ENCODE data around the gene MORC3.
"Not testable (repeated sequence)": the region's sequence is repeated elsewhere in the genome, so short reads cannot be mapped to it uniquely, and the experiment has no call there.

Gene MORC3

GRCh38 chr21:36375994-36376393 lies 56.0 kb downstream of the MORC3 start:
- Histone ChIP-seq H3K27ac (no peak overlapping the region), H3K4me3 (no peak overlapping the region)

- no peak overlapping the region for H3K27ac ChIP-seq
- no peak overlapping the region for H3K4me3 ChIP-seq
Measured at GRCh38 chr21:36377391-36377842, 57.4 kb downstream of the MORC3 start.

- Histone ChIP-seq H3K4me3 (no peak overlapping the region), H3K27ac (no peak overlapping the region)
Measured at GRCh38 chr21:36379251-36379650, 59.3 kb downstream of the MORC3 start.

- H3K27ac ChIP-seq: no peak overlapping the region
- H3K4me3 ChIP-seq: no peak overlapping the region
Measured at GRCh38 chr21:36381841-36382589, 62.0 kb downstream of the MORC3 start.

- H3K27ac ChIP-seq: not testable (repeated sequence)
Measured at GRCh38 chr21:36382722-36383121, 62.7 kb downstream of the MORC3 start.

GRCh38 chr21:36384885-36385232 lies 64.9 kb downstream of the MORC3 start:
- Histone ChIP-seq H3K4me3 (peak overlapping the region in 6 of 7 experiments; percentile 49 to 87 (median 68)), H3K27ac (no peak overlapping the region)

More at GRCh38 chr21:36382722-36383121, 62.7 kb downstream of the MORC3 start:
- not testable (repeated sequence) for H3K4me3 ChIP-seq

- peak within 1 kb of the TSS; percentile 49 to 87 (median 73) for H3K4me3 ChIP-seq
- peak within 1 kb of the TSS in 18 of 21 experiments; percentile 23 to 90 (median 66) for H3K27ac ChIP-seq
Measured at GRCh38 chr21:36385233-36386030, 65.4 kb downstream of the MORC3 start, which contains the start of gene CHAF1B. Gene CHAF1B, plus strand, starts transcription at chr21:36385392. Its CDS starts 745 bp downstream, at chr21:36386137.

- H3K27ac ChIP-seq: peak overlapping the region in 9 of 21 experiments; percentile 31 to 90 (median 73)
- H3K4me3 ChIP-seq: peak overlapping the region; percentile 49 to 87 (median 73)
Measured at GRCh38 chr21:36386031-36386642, 66.1 kb downstream of the MORC3 start.

- Histone ChIP-seq H3K4me3 (no peak overlapping the region), H3K27ac (no peak overlapping the region)
Measured at GRCh38 chr21:36388096-36388495, 68.1 kb downstream of the MORC3 start.

GRCh38 chr21:36388835-36389234 lies 68.8 kb downstream of the MORC3 start:
- Histone ChIP-seq H3K4me3 (no peak overlapping the region), H3K27ac (no peak overlapping the region)

- H3K27ac ChIP-seq, H3K4me3 ChIP-seq: not testable (repeated sequence)
Measured at GRCh38 chr21:36391649-36392048, 71.7 kb downstream of the MORC3 start.

- no peak overlapping the region for H3K27ac ChIP-seq
- no peak overlapping the region for H3K4me3 ChIP-seq
Measured at GRCh38 chr21:36395353-36396111, 75.5 kb downstream of the MORC3 start.

- H3K4me3 ChIP-seq: no peak overlapping the region
- no peak overlapping the region for H3K27ac ChIP-seq
Measured at GRCh38 chr21:36396325-36396724, 76.3 kb downstream of the MORC3 start.

GRCh38 chr21:36396971-36397370 lies 77.0 kb downstream of the MORC3 start:
- H3K4me3 ChIP-seq: no peak overlapping the region
- H3K27ac ChIP-seq: no peak overlapping the region

GRCh38 chr21:36397606-36398005 lies 77.6 kb downstream of the MORC3 start:
- Histone ChIP-seq H3K27ac (no peak overlapping the region), H3K4me3 (no peak overlapping the region)

- not testable (repeated sequence) for H3K4me3 ChIP-seq, H3K27ac ChIP-seq
Measured at GRCh38 chr21:36399736-36400135, 79.7 kb downstream of the MORC3 start.

GRCh38 chr21:36400719-36401118 lies 80.7 kb downstream of the MORC3 start:
- no peak overlapping the region for H3K4me3 ChIP-seq

GRCh38 chr21:36402339-36402738 lies 82.3 kb downstream of the MORC3 start:
- no peak overlapping the region for H3K4me3 ChIP-seq

More at GRCh38 chr21:36400719-36401118, 80.7 kb downstream of the MORC3 start:
- no peak overlapping the region for H3K27ac ChIP-seq

GRCh38 chr21:36403713-36404112 lies 83.7 kb downstream of the MORC3 start:
- H3K27ac ChIP-seq: no peak overlapping the region
- H3K4me3 ChIP-seq: no peak overlapping the region

More at GRCh38 chr21:36402339-36402738, 82.3 kb downstream of the MORC3 start:
- no peak overlapping the region for H3K27ac ChIP-seq

GRCh38 chr21:36408568-36408967 lies 88.6 kb downstream of the MORC3 start:
- Histone ChIP-seq H3K27ac (no peak overlapping the region), H3K4me3 (no peak overlapping the region)

All from skin epidermis (tissue), 12 donors.